ENCODE results near the gene CNKSR3.

Gene CNKSR3

DNA sequence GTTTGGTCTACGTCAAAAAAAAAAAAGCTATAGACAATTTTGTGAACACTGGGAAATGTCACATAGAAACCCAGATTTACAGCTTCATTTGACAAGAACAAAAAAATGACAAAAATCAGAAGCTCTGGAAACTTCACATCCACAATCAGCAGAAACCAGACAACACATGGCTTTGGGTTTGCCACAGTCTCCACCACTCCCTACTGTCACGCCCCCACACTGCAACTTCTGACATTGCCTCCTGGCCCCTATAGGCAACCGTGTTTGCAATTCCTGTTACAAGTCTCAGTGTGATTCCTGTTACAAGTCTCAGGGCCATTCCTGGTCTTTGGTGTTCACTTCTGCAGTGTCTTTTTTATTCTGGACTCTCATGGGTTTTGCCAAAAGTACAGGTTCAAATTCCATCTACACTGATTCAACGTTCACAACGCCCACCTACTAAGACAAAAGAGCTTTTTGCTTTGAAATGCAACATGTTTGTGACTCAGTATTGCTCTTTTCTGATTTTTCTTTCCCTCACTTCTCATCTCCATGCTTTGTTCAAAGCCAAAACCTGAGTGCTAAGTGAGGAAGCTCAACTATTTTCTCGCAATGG lies 12.0 kb downstream of the CNKSR3 start:
- DNase-seq (ENCODE audit: low read depth): no peak
- TF ChIP-seq CTCF (IDR thresholded peaks at IDR 0.05; ENCODE audit: low read depth, low read length, missing control alignments): no peak
- H3K4me3 ChIP-seq (ENCODE audit: low read depth, low read length): no peak overlapping the region

DNA sequence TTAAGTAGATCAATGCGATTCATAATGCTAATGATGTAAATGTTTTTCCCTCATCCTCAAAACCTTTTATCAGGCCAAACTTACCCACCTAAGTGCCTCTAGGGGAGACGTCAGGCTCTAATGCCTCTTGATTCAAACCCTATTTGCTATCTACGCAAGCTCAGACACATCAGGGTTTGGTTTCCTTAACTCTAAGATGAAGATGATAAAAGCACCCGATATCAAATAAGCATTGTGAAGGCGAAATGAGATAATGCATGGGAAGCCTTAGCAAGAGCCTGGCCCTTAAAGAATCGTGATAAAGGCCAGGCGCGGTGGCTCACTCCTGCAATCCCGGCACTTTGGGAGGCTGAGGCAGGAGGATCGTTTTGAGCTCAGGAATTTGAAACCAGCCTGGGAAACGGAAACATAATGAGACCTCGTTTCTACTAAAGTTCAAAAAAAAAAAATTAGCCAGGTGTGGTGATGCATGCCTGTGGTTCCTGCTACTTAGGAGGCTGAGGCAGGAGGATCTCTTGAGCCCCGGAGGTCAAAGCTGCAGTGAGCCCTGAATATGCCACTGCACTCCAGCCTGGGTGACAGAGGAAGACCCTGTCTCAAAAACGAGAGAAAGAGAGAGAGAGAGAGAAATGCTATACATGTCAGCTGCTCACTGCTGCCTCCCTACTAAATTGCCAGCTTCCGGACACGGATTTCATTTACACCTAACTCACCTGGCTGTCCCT lies 13.5 kb downstream of the CNKSR3 start:
- TF ChIP-seq CTCF (IDR thresholded peaks at IDR 0.05; ENCODE audit: low read depth, low read length, missing control alignments): no peak
- no peak for DNase-seq (ENCODE audit: low read depth)
- H3K4me3 ChIP-seq (ENCODE audit: low read depth, low read length): no peak overlapping the region

GRCh38 chr6:154496186-154496585 lies 14.3 kb downstream of the CNKSR3 start:
- no peak for DNase-seq (ENCODE audit: low read depth)
- TF ChIP-seq CTCF (IDR thresholded peaks at IDR 0.05; ENCODE audit: low read depth, low read length, missing control alignments): no peak
- no peak overlapping the region for H3K4me3 ChIP-seq (ENCODE audit: low read depth, low read length)

DNA sequence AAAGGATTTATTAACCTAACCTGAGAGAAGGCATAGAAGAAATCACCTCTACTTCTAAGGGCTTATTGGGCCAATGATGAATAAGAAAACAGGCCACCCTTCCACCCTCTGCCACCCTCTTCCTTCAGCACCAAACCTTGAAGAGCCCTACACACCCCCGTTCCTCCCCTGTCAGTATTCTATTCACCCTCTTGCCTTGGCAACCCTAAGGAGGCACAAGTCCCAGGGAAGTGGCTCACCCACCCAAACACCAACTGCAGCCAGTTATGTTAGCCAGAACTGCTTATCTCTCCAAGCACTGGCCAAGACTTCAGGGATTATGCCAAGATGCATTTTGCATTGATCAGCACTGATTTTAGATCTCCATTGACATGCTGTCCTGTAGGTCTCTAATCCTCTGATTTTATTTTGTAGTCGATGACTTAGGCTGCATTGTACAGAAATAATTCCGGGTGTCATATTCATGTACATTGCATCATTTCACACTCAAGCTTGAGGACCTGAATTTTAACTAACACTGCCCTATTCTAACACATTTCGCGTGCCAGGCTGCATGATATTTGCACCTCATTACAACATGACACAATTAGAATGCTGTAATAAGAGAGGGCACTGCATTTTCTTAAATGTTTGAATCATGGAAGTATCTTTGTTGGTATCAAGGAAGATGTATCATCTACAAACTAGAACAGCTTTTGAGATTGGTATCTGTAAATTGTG lies 15.7 kb downstream of the CNKSR3 start:
- no peak for TF ChIP-seq CTCF (IDR thresholded peaks at IDR 0.05; ENCODE audit: low read depth, low read length, missing control alignments)
- DNase-seq (ENCODE audit: low read depth): no peak
- no peak overlapping the region for H3K4me3 ChIP-seq (ENCODE audit: low read depth, low read length)

DNA sequence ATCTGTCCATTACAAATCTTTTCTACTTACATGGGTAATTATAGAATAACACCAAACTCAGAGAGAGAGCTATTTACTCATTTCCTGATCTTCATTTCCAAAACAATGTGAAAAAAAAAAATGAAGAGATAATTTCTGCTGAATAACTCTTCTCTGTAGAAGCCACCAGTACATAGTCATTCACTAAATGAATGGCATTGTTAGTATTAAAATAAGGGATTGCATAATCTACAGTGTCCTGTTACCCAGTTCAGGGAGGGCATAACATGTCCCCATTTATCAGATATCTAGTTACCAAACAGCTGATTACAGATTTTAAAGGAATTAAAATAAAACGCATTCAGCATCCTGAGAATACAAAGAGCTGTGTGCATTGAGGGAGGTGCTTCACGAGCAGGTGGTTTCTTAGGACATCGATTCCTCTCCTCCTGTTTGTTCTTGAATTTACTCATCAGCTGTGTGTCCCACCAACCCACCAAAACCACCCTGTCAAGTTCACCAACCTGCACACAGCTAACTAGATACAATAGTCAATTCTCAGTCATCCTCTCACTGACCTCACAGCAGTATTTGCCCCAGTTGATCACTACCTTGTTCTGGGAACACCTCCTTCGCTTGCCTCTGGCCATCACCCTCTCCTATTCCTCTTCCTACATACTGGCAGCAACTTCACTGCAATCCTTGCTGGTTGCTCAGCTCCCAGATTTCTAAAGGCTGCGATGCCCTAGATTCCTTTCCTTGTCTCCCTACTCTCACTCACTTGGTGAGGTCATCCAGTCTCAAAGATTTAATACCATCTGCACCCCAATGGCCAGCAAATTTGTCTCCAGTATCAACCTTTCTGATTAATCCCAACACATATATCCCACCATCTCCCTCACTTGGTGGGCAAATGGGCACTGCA lies 18.7 kb downstream of the CNKSR3 start:
- no peak overlapping the region for H3K4me3 ChIP-seq (ENCODE audit: low read depth, low read length)
- no peak for DNase-seq (ENCODE audit: low read depth)
- TF ChIP-seq CTCF (IDR thresholded peaks at IDR 0.05; ENCODE audit: low read depth, low read length, missing control alignments): no peak

DNA sequence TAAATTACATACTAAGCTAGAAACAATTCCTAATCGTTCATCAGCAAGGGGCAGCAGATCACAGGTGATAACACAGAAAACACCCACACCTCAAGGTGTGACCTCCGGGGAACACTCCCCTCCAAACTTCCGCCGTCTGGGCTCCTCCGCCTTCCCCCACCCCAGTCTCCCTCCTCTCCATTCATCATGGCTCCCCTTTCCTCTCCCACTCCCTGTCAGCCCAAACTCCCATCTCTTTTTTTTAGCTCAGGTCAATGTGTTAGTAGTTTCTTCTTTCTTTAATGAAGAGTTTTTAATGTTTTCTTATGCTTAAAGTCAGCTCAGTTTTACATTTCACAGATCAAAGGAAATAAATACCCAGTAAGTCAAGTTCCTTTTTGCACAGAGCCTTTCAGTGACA lies 20.7 kb downstream of the CNKSR3 start:
- no peak overlapping the region for H3K4me3 ChIP-seq (ENCODE audit: low read depth, low read length)
- no peak for TF ChIP-seq CTCF (IDR thresholded peaks at IDR 0.05; ENCODE audit: low read depth, low read length, missing control alignments)
- no peak for DNase-seq (ENCODE audit: low read depth)
